HCT116 (cell line): ENCODE data around the gene SMIM10L2A. TPM values are rescaled to one million over a fixed set of nuclear protein-coding genes. Genes with fewer than 3 reads are reported as not detected.

Experiments used
- ATAC-seq: fragments of 200-7000 bp; cut with Tn5 transposase; 2 replicates; pipeline ENCODE4 v1.9.1; 2020; ENCODE audit warnings: mild to moderate bottlenecking, moderate library complexity
- BruUV-seq: library from RNA; stranded (reverse); fragments of 400-500 nt; replicated peaks from 2 replicates; lab custom pipeline; 2021; lab: Mats Ljungman, UMichigan
- CTCF ChIA-PET: fragments of 300-600 bp; sonication (Branson Sonifier 250); formaldehyde crosslinking; loops from one replicate; lab custom pipeline; 2021; ENCODE audit warnings: antibody characterized with exemption; lab: Charles Lee
- POLR2A ChIA-PET: fragments of 300-600, 350-600 bp; sonication (Branson Sonifier 250); formaldehyde crosslinking; loops from one replicate; lab custom pipeline; 2021; ENCODE audit warnings: antibody characterized with exemption; lab: Charles Lee
- RAD21 ChIA-PET, 2 experiments: fragments of 300-600 bp; sonication (Branson Sonifier 250); formaldehyde crosslinking; loops; one replicate each; lab custom pipeline; 2023; ENCODE audit warnings: low total read pairs in 2 of 2; ENCODE audit not compliant: uncharacterized antibody in 2 of 2, unreplicated experiment in 2 of 2, low non-redundant PET in 1 of 2; lab: Charles Lee
- DNase-seq: peaks from one replicate; pipeline ENCODE4 v3.0.0-alpha.2; 2010; ENCODE audit warnings: low read depth, low spot score
- H2AFZ ChIP-seq: fragments of 200-600 bp; shearing (Covaris generic), sonication (generic); 2 replicates; pipeline ENCODE4 v1.6.1; 2017; ENCODE audit warnings: low read depth, mixed run types, mixed read lengths, antibody characterized with exemption, low read length; ENCODE audit not compliant: poor library complexity, severe bottlenecking
- H3K27ac ChIP-seq: 2 replicates; pipeline ENCODE4 v1.5.1; 2012; ENCODE audit warnings: low read depth, low read length
- H3K27me3 ChIP-seq: fragments of 200-600 bp; sonication (generic); 2 replicates; pipeline ENCODE4 v1.6.1; 2016; ENCODE audit warnings: mixed run types, low read length, mixed read lengths; ENCODE audit not compliant: insufficient read depth
- H3K36me3 ChIP-seq, 2 experiments: fragments of 200-500 bp in 1 of 2; fragments of 200-600 bp in 1 of 2; sonication (Bioruptor generic) in 1 of 2; sonication (generic) in 1 of 2; 2 replicates each; pipeline versions ENCODE4 v1.5.1 to v1.6.1; 2014 to 2016; ENCODE audit warnings: low read length in 2 of 2, inconsistent platforms in 1 of 2, mixed read lengths in 1 of 2, mixed run types in 1 of 2; ENCODE audit not compliant: insufficient read depth in 2 of 2, control insufficient read depth in 1 of 2
- H3K4me1 ChIP-seq, 2 experiments: fragments of 200-600 bp in 1 of 2; sonication (generic) in 1 of 2; 2 replicates each; pipeline versions ENCODE4 v1.5.1 to v1.6.1; 2012 to 2017; ENCODE audit warnings: low read length in 2 of 2, inconsistent platforms in 1 of 2, mild to moderate bottlenecking in 1 of 2, mixed read lengths in 1 of 2, mixed run types in 1 of 2, moderate library complexity in 1 of 2; ENCODE audit not compliant: insufficient read depth in 2 of 2, control insufficient read depth in 1 of 2
- H3K4me2 ChIP-seq: fragments of 200-600 bp; sonication (generic); 2 replicates; pipeline ENCODE4 v1.6.1; 2017; ENCODE audit warnings: mixed run types, low read length, mixed read lengths
- H3K4me3 ChIP-seq, 2 experiments: fragments of 200-600 bp in 1 of 2; sonication (generic) in 1 of 2; replicated peaks in 1 of 2; 2 replicates each; pipeline ENCODE4 v1.5.1; 2011 to 2016; ENCODE audit warnings: low read length in 2 of 2, control low read depth in 1 of 2, low read depth in 1 of 2, mild to moderate bottlenecking in 1 of 2, mixed read lengths in 1 of 2, mixed run types in 1 of 2
- H3K79me2 ChIP-seq: fragments of 200-600 bp; sonication (generic); 2 replicates; pipeline ENCODE4 v1.6.1; 2017; ENCODE audit warnings: mild to moderate bottlenecking, mixed run types, low read length, moderate library complexity, mixed read lengths; ENCODE audit not compliant: insufficient read depth
- H3K9ac ChIP-seq: fragments of 200-600 bp; sonication (generic); 2 replicates; pipeline ENCODE4 v1.6.1; 2016; ENCODE audit warnings: low read length, mixed read lengths
- H3K9me2 ChIP-seq: fragments of 200-600 bp; sonication (generic), shearing (Covaris generic); 2 replicates; pipeline ENCODE4 v1.6.1; 2017; ENCODE audit warnings: mixed run types, mild to moderate bottlenecking, moderate library complexity; ENCODE audit not compliant: insufficient read depth
- H3K9me3 ChIP-seq, 2 experiments: fragments of 200-500 bp in 1 of 2; fragments of 200-600 bp in 1 of 2; sonication (Bioruptor generic) in 1 of 2; sonication (generic) in 1 of 2; 2 replicates each; pipeline ENCODE4 v1.6.1; 2014 to 2017; ENCODE audit warnings: low read length in 2 of 2, mixed read lengths in 2 of 2, inconsistent platforms in 1 of 2, low read depth in 1 of 2, mild to moderate bottlenecking in 1 of 2, mixed run types in 1 of 2, moderate library complexity in 1 of 2; ENCODE audit not compliant: control insufficient read depth in 1 of 2, insufficient read depth in 1 of 2
- H4K20me1 ChIP-seq: fragments of 200-600 bp; sonication (generic), shearing (Covaris generic); 2 replicates; pipeline ENCODE4 v1.6.1; 2017; ENCODE audit warnings: mixed run types, mild to moderate bottlenecking, moderate library complexity; ENCODE audit not compliant: insufficient read depth
- ATF3 ChIP-seq: IDR thresholded peaks from 2 replicates; pipeline ENCODE4 v1.6.1; 2012
- CBX3 ChIP-seq: IDR thresholded peaks from 2 replicates; pipeline ENCODE4 v1.6.1; 2012; ENCODE audit warnings: low read depth
- CTCF ChIP-seq, 3 experiments: fragments of 200-600 bp in 1 of 3; sonication (generic) in 1 of 3; IDR thresholded peaks in 2 of 3; conservative IDR thresholded peaks in 1 of 3; 2 replicates each; pipeline ENCODE4 v1.5.1; 2012 to 2017; ENCODE audit warnings: low read depth in 2 of 3, low read length in 2 of 3, antibody characterized with exemption in 1 of 3, borderline replicate concordance in 1 of 3, control low read depth in 1 of 3, mild to moderate bottlenecking in 1 of 3, mixed read lengths in 1 of 3, mixed run types in 1 of 3, moderate library complexity in 1 of 3; ENCODE audit not compliant: insufficient read depth in 1 of 3
- EGR1 ChIP-seq: IDR thresholded peaks from 2 replicates; pipeline ENCODE4 v1.6.1; 2012; ENCODE audit warnings: low read depth
- ELF1 ChIP-seq: IDR thresholded peaks from 2 replicates; pipeline ENCODE4 v1.6.1; 2012; ENCODE audit warnings: low read depth, borderline replicate concordance
- EZH2phosphoT487 ChIP-seq: fragments of 200-600 bp; IDR thresholded peaks from 2 replicates; pipeline ENCODE4 v1.6.1; 2018; ENCODE audit warnings: antibody characterized with exemption, borderline replicate concordance
- JUND ChIP-seq: IDR thresholded peaks from 2 replicates; pipeline ENCODE4 v1.6.1; 2012
- MAX ChIP-seq: IDR thresholded peaks from 2 replicates; pipeline ENCODE4 v1.6.1; 2012
- POLR2A ChIP-seq: IDR thresholded peaks from 2 replicates; pipeline ENCODE4 v1.7.0; 2011; ENCODE audit warnings: borderline replicate concordance; ENCODE audit not compliant: insufficient read depth, insufficient read length; ENCODE audit errors: extremely low read depth
- POLR2AphosphoS5 ChIP-seq: IDR thresholded peaks from 2 replicates; pipeline ENCODE4 v1.6.1; 2011; ENCODE audit warnings: mild to moderate bottlenecking, low read depth, low read length, moderate library complexity
- RAD21 ChIP-seq: IDR thresholded peaks from 2 replicates; pipeline ENCODE4 v1.6.1; 2012; ENCODE audit warnings: low read depth, mild to moderate bottlenecking
- REST ChIP-seq: IDR thresholded peaks from 2 replicates; pipeline ENCODE4 v1.6.1; 2012; ENCODE audit warnings: low read depth
- SP1 ChIP-seq: IDR thresholded peaks from 2 replicates; pipeline ENCODE4 v1.6.1; 2012; ENCODE audit warnings: low read depth
- SRF ChIP-seq: IDR thresholded peaks from 2 replicates; pipeline ENCODE4 v1.6.1; 2012; ENCODE audit warnings: low read depth
- TCF7L2 ChIP-seq: IDR thresholded peaks from 2 replicates; pipeline ENCODE4 v1.7.0; 2011; ENCODE audit warnings: borderline replicate concordance, inconsistent platforms; ENCODE audit not compliant: insufficient read depth, insufficient read length; ENCODE audit errors: extremely low read depth
- ZFX ChIP-seq: fragments of 450-650 bp; IDR thresholded peaks from 2 replicates; pipeline ENCODE4 v1.6.1; 2017
- ZNF274 ChIP-seq: fragments of 200-500 bp; sonication (Bioruptor generic); IDR thresholded peaks from 2 replicates; pipeline ENCODE4 v1.6.1; 2014; ENCODE audit warnings: mild to moderate bottlenecking, low read depth, low read length, inconsistent platforms
- intact Hi-C: fragments of 100-400 bp; cut with micrococcal nuclease; formaldehyde crosslinking; loops from 2 replicates; pipeline ENCODE4 v1.10.0; 2022
- total RNA-seq: library from RNA; stranded (reverse); gene quantifications from one replicate; pipeline ENCODE4 v1.2.1, GENCODE V29; 2021; ENCODE audit not compliant: unreplicated experiment

SMIM10L2A gene
- total RNA-seq, 1 experiment from 2014 or later: 1.5 TPM

- ChIA-PET CTCF (no interaction called here), POLR2A (interaction anchor here (1.0 kb wide), 1 partner anchor 13 kb away, joined by 3 read pairs; the partner anchor contains the start of gene SMIM10L2A)
Observed at GRCh38 chrX:135408794-135409193, 12.9 kb upstream of the SMIM10L2A start.

More at GRCh38 chrX:135408794-135409193, 12.9 kb upstream of the SMIM10L2A start:
- no peak overlapping the region for H3K4me2 ChIP-seq
- RAD21 ChIA-PET: no interaction called here
- no peaks in the 10 kb centered on the region for H3K4me1 ChIP-seq
- TF ChIP-seq TCF7L2 (no peak), EZH2phosphoT487 (no peak), POLR2A (no peak), CBX3 (no peak), RAD21 (no peak), ZFX (no peak), SRF (no peak), EGR1 (no peak), ZNF274 (no peak), CTCF (IDR thresholded peaks at IDR 0.05 in 2 of 3, conservative IDR thresholded peaks at IDR 0.05 in 1 of 3; ENCODE audit: borderline replicate concordance in 1 of 3, insufficient read depth in 1 of 3, low read depth in 2 of 3, low read length in 2 of 3) (no peak), REST (no peak), ELF1 (no peak), MAX (no peak), POLR2AphosphoS5 (no peak), ATF3 (no peak), SP1 (no peak), JUND (no peak)
- no peaks in the 10 kb centered on the region for H3K36me3 ChIP-seq
- H3K79me2 ChIP-seq: no peaks in the 10 kb centered on the region
- DNase-seq (no peak), ATAC-seq (no peak)
- H2AFZ ChIP-seq: no peak overlapping the region
- H3K4me3 ChIP-seq: no peak overlapping the region
- H3K9ac ChIP-seq: no peak overlapping the region
- no peaks in the 10 kb centered on the region for H4K20me1 ChIP-seq
- intact Hi-C loops: no loop called here
- H3K27me3 ChIP-seq: no peaks in the 10 kb centered on the region
- H3K9me3 ChIP-seq: no peaks in the 10 kb centered on the region
- H3K9me2 ChIP-seq: no peaks in the 10 kb centered on the region
- no peak overlapping the region for H3K27ac ChIP-seq
- BruUV-seq: no TSS peak
